NCI-H2227 (cell line): Measurements from ENCODE around the gene KDELR1.
"Not testable (repeated sequence)": the region's sequence is repeated elsewhere in the genome, so short reads cannot be mapped to it uniquely, and the experiment has no call there.

Experiments used
- DNase-seq: peaks from one replicate; lab custom pipeline; 2025; ENCODE audit not compliant: unreplicated experiment; lab: John Stamatoyannopoulos, UW

Gene KDELR1

DNA sequence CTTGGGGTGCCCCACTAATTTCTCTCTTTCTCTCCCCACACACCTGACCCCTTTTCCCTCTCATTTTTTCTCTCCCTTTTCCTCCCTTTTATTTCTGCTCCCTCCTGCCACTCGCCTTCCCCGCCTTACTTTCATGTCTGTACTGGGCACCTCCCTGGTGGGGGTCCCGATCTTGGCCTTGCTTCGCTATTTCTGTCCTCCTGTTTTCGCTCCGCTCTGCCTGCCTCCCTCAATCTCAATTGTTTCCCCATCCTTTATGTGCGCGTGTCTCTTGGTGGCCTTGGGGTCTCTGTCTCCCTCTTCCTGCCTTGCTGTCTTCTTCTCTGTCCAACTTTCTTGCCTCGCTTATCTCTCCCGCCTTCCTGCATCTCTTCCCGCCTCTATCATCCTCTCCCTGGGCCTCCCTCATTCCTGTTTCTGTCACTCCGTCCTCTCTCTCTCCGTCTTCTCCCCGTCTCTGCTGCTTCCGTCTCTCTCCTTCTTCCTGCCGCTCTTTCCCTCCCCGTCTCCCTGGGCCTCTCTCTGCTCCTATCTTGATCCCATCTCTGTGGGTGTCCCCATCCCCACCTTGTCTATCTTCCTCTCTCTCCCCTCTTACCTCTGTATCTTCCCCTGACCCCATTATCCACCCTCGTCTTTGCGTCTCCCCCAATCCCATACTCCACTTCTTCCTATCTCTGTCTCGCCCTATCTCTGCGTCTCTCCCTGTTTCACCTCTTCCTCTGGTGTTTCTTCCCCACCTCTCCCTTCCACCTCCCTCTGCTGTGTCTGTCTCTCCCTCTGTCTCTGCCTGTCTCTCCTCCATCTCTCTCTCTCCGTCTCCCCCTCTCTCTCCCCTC lies 6.1 kb upstream of the KDELR1 start:
- DNase-seq, result no peak

DNA sequence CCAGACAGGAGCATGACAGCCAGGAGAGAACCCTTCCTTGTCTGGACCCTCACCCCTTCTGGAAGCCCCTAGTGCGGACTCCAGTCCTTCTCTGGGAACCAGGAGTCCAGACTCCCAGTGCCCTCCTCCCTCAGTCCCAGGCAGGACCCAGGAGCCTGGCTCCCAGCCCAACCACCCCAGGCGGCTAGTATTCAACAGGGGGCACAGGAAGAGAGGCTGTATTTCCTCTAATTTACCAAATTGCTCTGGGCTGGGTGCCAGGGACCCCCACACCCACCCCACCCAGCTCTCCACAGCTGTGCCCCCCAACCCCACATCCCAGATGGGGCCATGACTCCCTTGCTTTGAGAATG lies 5.4 kb upstream of the KDELR1 start:
- no peak for DNase-seq

DNA sequence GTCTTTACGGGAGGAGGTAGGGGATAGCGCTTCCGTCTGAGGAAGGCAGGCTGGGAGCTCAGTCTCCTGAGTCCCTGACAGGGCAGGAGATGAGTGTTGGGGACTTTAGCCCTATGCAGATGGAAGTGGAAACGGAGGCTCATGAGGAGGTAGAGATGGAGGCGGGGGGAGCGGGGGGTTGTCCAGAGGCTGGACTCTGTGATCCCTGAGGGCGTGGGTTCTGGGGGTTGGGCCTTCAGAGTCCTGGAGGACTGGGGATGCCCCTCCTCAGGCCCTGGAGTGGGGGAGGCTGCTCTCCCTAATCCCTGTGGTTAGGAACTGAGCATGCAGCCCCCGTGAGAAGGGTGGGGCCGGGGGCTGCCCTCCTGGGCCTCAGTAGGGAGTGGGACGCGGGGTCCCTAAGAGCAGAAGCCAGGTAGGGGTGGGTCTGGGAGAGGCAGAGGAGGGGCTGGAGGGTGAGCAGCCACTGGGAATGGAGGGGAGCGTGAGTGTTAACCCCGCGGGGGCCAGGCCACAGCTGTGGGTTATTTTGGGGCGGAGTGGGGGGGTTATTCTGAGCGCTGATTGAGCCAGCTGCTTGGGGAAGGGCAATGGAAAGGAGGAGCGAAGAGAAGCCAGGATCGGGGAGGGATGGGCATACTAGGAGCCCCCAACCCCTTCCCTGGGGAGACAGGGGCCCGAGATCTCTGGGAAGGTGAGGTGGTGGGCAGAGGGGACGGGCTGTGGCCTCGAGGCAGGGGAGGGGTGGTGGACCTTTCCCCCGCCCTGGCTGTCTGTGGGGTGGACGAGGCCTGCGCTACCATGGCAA lies 4.9 kb upstream of the KDELR1 start:
- no peak for DNase-seq

DNA sequence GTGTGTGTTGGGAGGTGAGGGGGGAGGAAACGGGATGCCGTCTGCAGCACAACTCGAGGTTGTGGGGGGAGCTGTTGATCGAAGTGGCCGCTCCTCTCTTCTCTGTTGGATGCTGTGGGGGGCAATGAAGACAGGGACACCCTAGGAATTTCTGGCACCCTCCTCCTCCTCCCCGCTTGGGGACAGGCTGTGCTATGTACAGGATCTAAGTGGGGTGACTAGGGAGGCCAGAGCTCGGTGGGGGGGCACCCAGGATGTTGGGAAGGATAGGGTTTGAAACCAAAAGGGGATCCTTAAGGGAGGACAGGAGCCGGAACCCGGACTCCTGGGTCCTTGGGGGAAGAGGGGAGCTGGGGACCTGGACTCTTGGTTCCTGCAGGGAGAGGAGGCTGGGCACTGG lies 4.1 kb upstream of the KDELR1 start:
- DNase-seq, result no peak

DNA sequence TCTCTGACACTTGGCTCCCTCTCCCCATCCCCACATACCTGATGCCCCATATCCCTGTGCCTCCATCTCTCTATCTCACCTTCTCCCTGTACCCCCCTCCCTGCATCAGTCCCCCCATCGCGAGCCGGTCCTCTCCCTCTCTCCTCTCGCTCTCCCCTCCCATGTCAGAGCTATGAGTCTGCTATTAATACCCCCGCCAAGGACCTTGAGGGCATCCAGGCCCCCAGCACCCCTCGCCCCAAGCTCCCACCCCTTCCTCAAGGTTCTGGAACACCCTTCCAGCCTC lies 3.8 kb upstream of the KDELR1 start:
- DNase-seq, result no peak

DNA sequence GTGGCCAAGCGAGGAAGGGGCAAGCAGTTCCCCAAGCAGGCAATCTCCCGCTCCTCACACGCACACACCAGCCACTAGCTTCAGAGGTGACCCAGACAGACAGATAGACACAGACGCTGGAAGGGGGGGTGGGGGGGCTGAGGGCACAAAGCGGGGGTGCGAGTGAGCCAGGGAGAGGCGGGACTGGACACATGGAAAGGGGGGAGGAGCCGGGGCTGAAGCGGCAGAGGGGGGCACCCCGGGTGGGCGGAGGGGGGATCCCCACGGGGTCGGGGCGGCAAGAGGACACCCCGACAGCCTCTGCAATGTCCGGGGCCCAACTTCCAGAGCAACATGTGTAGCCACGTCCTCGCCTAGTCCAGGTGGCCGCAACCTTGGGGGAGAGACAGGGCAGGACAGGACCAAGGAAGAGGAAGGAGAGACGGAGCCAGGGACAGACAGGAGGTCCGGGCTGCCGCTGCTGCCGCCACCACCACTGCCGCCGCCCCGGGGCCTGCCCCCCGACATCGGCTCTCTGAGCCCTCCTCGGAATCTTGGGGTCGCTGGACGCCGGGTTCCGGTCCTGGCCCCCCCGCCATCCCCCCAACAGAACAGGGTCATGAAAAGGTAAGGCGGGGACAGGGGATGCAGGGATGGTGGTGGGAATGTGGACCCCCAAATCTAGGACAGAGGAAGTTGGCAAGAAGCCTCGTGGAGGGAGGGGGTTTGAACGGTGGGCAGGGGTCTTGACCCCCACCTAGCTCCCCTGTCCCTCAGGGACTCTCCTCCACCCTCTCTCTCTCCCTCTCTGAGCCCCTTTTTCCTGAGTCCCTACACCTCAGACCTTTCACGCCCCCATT lies 3.2 kb upstream of the KDELR1 start:
- no peak for DNase-seq

DNA sequence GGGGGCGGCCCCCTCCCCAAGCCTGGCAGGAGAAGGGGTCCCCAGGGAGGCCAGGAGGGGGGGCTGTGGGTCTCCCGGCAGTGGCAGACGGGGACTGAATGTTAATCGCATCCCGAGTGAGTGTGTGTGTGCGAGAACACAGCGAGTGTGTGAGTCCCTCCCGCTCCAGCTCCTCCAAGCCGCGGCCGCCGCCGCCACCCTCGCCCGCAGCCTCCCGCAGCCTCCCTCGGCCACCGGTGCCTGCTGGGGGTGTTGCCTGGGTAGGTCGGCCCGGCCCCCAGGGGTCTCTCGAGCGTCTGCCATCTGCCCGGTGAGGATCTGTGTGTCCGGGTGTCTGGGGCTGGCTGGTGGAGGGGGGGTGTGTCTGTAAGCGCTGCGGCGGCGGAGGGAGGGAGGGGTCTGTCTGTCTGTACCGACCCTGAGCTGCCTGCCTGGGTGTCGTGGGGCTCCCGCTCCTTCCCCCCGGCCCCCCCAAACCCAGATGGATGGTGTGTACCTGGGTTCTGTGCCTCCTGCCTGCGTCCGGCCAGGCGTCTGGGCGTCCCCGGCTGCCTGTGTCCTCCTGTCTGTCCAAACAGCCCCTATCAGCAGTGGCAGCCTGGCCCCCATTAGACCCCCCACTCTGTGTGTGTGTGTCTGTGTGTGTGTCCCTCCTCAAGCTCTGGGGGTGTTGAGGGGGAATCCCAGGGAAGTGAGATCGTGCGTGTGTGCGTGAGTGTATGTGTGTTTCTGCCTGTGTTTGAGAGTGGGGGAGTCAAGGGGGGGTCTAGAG lies 2.4 kb upstream of the KDELR1 start, which contains the start of gene GRIN2D:
TSS of gene GRIN2D (plus strand) at position 110 of the 772 bp plus-strand sequence. CDS start 4,725 bp downstream, outside the sequence.
- peak; percentile 44 for DNase-seq

DNA sequence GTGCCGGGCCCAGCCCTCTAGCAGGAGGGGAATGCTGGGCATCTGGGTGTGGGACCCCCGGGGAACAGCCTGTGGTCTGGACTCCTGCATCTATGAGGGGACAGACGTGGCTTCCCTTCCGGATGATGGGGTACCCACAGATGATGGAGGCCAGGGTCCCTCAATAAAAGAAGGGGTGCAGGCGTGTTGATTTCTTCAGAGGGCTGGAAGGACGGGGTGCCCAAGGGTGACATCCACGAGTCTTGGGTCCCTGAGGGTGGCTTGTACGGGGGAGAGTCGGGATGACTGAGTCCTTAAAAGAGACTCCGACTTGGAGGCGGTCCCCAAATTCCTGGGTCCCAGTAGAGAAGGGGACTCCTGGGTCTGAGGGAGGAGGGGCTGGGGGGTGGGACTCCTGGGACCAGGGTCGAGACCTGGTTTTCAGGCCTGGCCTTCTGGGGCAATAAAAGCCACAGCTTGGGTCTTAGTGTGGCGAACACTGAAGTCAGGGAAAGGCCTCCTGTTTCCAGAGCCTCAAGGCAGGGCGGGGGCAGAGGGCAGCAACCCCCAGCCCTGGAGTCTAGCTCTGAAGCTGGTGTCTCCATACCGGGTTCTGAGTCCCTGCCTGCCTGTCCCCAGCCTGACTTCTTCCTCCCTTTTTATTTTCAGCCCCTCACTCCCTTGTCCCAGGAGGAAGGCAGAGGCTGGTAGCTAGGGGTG lies 1.7 kb upstream of the KDELR1 start:
- DNase-seq, result no peak

DNA sequence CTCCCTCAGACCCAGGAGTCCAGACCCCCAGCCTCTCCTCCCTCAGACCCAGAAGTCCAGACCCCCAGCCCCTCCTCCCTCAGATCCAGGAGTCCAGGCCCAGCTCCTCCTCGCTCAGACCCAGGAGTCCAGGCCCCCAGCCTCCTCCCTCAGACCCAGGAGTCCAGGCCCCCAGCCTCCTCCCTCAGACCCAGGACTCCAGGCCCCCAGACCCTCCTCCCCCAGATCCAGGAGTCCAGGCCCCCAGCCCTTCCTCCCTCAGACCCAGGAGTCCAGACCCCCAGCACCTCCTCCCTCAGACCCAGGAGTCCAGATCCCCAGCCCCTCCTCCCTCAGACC lies 624 bp upstream of the KDELR1 start:
- DNase-seq, result not testable (repeated sequence)

DNA sequence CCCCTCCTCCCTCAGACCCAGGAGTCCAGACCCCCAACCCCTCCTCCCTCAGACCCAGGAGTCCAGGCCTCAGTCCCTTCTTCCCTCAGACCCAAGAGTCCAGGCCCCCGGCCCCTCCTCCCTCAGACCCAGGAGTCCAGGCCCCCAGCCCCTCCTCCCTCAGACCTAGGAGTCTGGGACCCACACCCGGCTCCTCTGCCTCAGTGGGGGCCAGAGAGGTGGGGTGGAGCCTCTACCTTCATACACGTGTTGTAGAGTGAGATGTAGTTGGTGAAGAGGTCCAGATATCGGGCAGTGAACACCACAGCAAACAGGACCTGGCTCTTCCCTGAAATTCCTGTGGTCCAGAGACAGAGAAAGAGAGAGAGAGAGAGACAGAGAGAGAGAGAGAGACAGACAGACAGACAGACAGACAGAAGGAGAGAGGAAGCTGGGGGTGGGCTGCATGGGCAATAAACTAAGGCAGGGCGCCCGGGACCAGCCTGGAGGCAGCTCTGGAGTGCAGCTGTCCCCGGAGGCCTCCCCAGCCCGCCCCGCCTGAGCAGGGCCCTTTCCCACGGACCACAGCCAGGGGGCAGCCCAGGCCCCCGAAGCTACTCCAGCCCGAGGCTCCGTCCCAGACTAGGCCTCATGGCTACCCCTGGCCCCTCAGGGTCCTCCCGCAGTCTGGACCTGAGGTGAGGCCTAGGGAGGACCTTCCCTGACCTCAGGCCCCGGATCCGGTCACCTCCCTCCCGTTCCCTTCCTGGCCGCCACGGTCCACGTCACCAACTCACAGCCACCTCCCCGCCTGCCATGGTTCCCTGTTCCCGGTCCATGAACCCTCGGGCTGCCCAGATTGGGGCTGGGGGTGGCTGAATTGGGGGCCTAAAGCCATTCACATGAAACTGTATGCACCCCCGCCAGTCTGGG lies 907 bp downstream of the KDELR1 start:
- DNase-seq, result peak; percentile 29

DNA sequence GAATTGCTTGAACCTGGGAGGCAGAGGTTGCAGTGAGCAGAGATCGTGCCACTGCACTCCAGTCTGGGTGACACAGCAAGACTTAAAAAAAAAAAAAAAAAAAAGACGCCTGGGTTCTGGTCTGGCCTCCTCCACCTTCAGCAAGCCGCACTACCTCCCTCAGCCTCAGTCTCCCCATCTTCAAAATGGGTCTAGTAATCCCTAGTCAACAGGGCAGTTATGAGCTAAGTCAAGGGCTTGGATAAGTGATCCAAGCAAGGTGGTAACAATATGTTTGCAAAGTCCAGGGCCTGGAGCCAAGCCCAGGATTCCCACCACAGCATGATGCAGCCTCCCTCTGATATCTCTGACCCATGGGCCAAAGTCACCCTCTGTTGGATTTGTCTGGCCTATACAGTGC lies 4.4 kb downstream of the KDELR1 start:
- no peak for DNase-seq

DNA sequence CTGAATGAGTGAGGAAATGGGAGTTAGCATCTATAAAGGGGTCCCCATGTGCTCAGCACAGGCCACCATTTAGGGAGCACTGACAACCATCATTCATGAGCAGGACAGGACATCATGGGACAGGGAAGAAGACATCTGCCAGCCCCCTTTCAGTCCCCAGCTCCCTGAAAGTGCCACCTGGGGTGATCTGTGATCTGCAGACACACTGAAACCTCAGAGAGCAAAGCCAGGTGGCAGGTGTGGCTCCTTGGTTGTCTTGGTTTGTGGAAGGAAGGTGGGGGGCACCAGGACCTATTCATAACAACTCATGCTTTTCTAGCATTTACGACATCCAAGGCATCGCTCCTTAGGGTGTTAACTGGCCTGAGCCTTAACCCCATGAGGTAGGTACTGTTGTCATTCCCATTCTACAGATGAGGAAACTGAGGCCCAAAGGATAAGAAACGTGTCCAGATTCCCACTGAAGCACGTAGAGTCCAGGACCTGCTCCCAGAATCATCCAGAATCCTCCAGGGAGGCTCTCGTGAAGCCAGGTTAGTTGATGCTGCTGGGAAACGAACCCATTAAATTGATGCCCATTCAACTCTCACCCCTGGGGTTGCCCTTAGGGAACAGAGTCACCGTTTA lies 5.8 kb downstream of the KDELR1 start:
- DNase-seq, result no peak

DNA sequence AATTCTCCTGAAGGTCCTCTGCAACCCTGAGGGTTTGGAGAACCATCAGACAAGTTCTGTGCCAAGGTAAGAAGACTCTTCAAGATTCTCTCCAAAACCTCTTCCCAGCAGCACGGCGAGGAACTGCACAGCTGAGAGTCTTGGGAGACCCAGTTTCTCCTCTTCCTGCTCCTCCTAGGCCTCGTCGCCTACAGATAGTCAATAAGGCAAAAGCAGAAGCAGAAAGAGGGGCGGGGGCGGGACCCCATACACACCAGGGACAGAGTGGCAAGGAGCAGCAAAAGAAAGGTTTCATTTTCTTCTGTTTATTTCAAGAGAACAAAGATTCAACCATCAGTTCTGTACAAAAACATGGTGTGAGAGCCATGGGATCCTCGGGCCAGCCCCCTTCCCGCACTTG lies 9.1 kb downstream of the KDELR1 start:
- no peak for DNase-seq

DNA sequence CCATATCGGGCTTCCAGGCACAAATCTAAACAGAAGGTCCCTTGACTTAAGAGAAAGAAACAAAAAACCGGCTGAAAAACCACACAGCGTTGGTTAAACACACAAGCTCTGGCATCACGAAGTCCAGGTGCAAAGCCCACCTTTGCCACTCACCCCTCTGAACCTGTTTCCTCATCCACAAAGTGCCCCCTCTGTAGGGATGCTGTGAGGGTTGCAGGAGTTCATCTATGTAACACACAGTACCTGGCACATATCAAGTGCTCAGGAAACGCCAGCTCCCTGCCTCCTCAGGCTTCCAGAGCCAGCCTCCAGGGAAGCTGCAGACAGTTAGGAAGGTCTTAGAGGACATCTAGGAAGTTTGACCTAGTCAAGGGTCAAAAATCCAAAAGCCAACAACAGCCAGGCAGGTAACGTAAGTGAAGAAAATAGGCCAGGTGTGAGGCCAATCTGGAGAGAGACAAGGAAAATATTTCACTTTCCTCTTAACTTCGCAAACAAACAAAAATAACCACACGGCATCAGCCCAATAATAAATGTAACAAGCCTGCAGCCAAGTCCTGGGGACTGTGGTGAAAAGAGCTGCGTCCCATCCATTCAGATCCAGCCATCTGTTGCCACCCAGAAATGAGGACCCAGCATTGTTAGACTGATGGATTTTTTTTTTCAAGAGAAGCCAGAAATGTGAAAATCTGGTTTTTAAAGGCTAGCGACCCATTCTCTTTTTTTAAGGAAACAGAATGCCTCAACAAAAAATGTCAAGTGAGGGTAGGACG lies 10.0 kb downstream of the KDELR1 start:
- no peak for DNase-seq

DNA sequence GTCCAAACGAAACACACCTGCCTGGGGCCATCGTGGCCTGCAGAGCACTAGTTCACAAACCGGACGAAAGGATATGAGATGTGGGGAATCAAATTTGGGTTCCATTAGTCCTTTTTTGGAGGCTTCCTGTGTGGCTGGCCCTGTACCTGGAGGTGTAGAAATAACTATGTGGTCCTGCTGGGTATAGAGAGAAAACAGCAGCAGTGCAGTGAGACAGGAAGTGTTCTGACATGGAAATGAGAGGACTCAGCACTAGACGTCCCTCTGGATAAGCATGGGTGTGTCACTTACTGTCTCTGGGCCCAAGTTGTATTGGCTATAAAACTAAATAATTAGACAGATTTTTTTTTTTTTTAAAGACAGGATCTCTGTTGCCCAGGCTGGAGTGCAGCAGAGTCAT lies 12.3 kb downstream of the KDELR1 start:
- no peak for DNase-seq

DNA sequence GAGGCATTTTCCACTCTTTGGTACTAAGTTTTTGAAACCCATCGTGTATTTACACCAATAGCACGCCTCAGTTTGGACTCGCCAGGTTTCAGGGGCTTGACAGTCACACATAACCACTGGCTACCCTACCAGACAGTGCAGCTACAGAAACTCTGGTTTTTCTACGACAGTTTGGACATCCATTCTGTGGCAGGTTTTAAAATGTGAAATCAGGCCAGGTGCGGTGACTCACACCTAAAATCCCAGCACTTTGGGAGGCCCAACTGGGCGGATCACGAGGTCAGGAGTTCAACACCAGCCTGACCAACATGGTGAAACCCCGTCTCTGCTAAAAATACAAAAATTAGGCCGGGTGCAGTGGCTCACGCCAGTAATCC lies 13.2 kb downstream of the KDELR1 start:
- DNase-seq, result no peak

DNA sequence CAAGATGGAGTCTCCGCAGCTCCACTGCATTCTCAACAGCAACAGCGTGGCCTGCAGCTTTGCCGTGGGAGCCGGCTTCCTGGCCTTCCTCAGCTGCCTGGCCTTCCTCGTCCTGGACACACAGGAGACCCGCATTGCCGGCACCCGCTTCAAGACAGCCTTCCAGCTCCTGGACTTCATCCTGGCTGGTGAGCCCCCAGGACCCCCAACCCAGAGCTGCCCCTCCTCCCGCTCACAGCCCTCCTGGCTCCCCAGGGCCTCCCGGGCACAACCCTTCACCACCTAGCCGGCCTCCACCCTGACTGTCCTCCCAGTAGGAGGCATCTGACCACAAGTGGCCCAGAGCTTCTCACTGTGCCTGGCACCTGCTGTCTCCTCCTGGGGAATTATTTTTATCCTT lies 17.8 kb downstream of the KDELR1 start:
- DNase-seq, result no peak

DNA sequence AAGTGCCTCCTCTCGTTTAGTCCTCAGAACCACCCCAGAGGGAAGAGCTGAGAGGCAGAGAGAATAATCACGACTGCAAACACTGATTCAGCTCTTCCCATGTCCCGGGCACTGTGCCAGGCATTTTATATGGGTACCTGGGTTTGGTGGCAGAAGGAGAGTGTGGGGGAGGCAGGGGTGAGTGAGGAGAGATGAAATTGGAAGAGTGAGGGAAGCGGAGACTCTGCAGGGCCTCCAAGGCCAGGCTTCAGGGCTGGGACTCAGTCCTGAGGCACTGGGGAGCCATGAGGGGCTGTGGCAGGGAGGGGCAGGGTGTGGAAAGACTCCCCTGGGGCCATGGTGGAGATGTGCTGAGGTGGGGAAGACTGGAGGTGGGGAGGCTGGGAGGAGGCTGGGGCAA lies 18.4 kb downstream of the KDELR1 start:
- peak; percentile 55 for DNase-seq
